ENCODE data around the gene TOR1AIP1. TPM values are rescaled to one million over a fixed set of nuclear protein-coding genes. Genes with fewer than 3 reads are reported as not detected.
A peak's percentile ranks its signal among the peaks of the same experiment; 100 is the strongest.

TOR1AIP1 gene
- total RNA-seq, 1 experiment from 2014 or later, result 17.3 TPM

- POLR2A ChIA-PET, result no interaction called here
- Mint-ChIP-seq H3K36me3 (peaks cover 18% of the 10 kb centered on the region), H3K27me3 (ENCODE audit: low read depth) (no peaks in the 10 kb centered on the region), H3K4me1 (peaks cover 25% of the 10 kb centered on the region), H3K27ac (peak within 1 kb of the TSS; percentile 86), H3K9me3 (no peaks in the 10 kb centered on the region), H3K4me3 (peak within 1 kb of the TSS; percentile 87)
- DNase-seq (ENCODE audit: low spot score), result peak; percentile 87
- ATAC-seq, result peak; percentile 71
- TF ChIP-seq MYBL2 (CRISPR knock-in tag; IDR thresholded peaks at IDR 0.05) (no peak), CREM (CRISPR knock-in tag; IDR thresholded peaks at IDR 0.05) (peak; percentile 78), MAX (CRISPR knock-in tag; IDR thresholded peaks at IDR 0.05) (peak; percentile 64; the same call in 1 of the 2 replicates), TEAD4 (CRISPR knock-in tag; IDR thresholded peaks at IDR 0.05) (no peak), USF1 (CRISPR knock-in tag; IDR thresholded peaks at IDR 0.05) (peak; percentile 41; the same call in 1 of the 2 replicates), GRHL2 (CRISPR knock-in tag; IDR thresholded peaks at IDR 0.05; ENCODE audit: insufficient replicate concordance, severe bottlenecking) (no peak), GTF2I (CRISPR knock-in tag; conservative IDR thresholded peaks at IDR 0.05) (peak; percentile 95), SP1 (CRISPR knock-in tag; conservative IDR thresholded peaks at IDR 0.05) (peak; percentile 90), ZNF396 (CRISPR knock-in tag; IDR thresholded peaks at IDR 0.05; ENCODE audit: borderline replicate concordance) (no peak), ERG (CRISPR knock-in tag; IDR thresholded peaks at IDR 0.05) (0 out of 2 replicates have a peak, but pooled peaks have one; percentile 30)
- CTCF ChIA-PET, result no interaction called here
Measured at GRCh38 chr1:179877586-179878265, 4.4 kb upstream of the TOR1AIP1 start, which contains the start of gene TOR1AIP2. Gene TOR1AIP2 (minus strand): TSS chr1:179877803. CDS start chr1:179852665, 25,138 bp downstream.

GRCh38 chr1:179879797-179880196 is 2.3 kb upstream of the TOR1AIP1 start:
- no peak overlapping the region for H3K4me3 Mint-ChIP-seq
- no peaks in the 10 kb centered on the region for H3K27me3 Mint-ChIP-seq (ENCODE audit: low read depth)
- ChIA-PET CTCF (no interaction called here), POLR2A (no interaction called here)
- H3K9me3 Mint-ChIP-seq, result no peaks in the 10 kb centered on the region
- H3K4me1 Mint-ChIP-seq, result peaks cover 33% of the 10 kb centered on the region
- TF ChIP-seq EMX1 (CRISPR knock-in tag; IDR thresholded peaks at IDR 0.05), result no peak
- no peak for TF ChIP-seq ETV6 (CRISPR knock-in tag; IDR thresholded peaks at IDR 0.05)
- no peak for TF ChIP-seq MYBL2 (CRISPR knock-in tag; IDR thresholded peaks at IDR 0.05)
- no peak for TF ChIP-seq PRRX2 (CRISPR knock-in tag; IDR thresholded peaks at IDR 0.05)
- no peak for TF ChIP-seq SOX15 (CRISPR knock-in tag; IDR thresholded peaks at IDR 0.05)
- no peak for TF ChIP-seq NFYB (CRISPR knock-in tag; conservative IDR thresholded peaks at IDR 0.05; ENCODE audit: low read depth)
- TF ChIP-seq NR3C1 (CRISPR knock-in tag; conservative IDR thresholded peaks at IDR 0.05; ENCODE audit: low read depth), result no peak
- no peak for TF ChIP-seq ZNF396 (CRISPR knock-in tag; IDR thresholded peaks at IDR 0.05; ENCODE audit: borderline replicate concordance)
- no peak overlapping the region; the same call in 1 of the 2 replicates for H3K27ac Mint-ChIP-seq
- H3K36me3 Mint-ChIP-seq, result peaks cover 10% of the 10 kb centered on the region
- ATAC-seq (no peak), DNase-seq (ENCODE audit: low spot score) (no peak)

- peak overlapping the region; percentile 96 for H3K4me3 Mint-ChIP-seq
- no peak for DNase-seq (ENCODE audit: low spot score)
- peaks cover 28% of the 10 kb centered on the region for H3K4me1 Mint-ChIP-seq
- peak overlapping the region; percentile 100 for H3K27ac Mint-ChIP-seq
- H3K27me3 Mint-ChIP-seq (ENCODE audit: low read depth), result no peaks in the 10 kb centered on the region
- H3K9me3 Mint-ChIP-seq, result no peaks in the 10 kb centered on the region
- no peak for ATAC-seq
- POLR2A ChIA-PET, result interaction anchor here (0.5 to 1.8 kb wide), 5 partner anchors 14 to 620 kb away, joined by 3 to 11 read pairs (median 6); partner anchors contain the start of genes CEP350 and QSOX1
- CTCF ChIA-PET, result interaction anchor here (0.6 to 2.5 kb wide), 7 partner anchors 13 to 591 kb away, joined by 3 to 14 read pairs (median 6); no protein-coding TSS in a partner anchor
- H3K36me3 Mint-ChIP-seq, result peaks cover 7% of the 10 kb centered on the region
- TF ChIP-seq FOXP4 (CRISPR knock-in tag; IDR thresholded peaks at IDR 0.05) (no peak), ARID4B (CRISPR knock-in tag; IDR thresholded peaks at IDR 0.05; ENCODE audit: borderline replicate concordance) (0 out of 2 replicates have a peak, but pooled peaks have one; percentile 41), ZNF396 (CRISPR knock-in tag; IDR thresholded peaks at IDR 0.05; ENCODE audit: borderline replicate concordance) (no peak), PREB (CRISPR knock-in tag; IDR thresholded peaks at IDR 0.05; ENCODE audit: borderline replicate concordance) (no peak)
Measured at GRCh38 chr1:179881642-179882252, 338 bp upstream of the TOR1AIP1 start.

Data from WTC11 (cell line).